Measurements from ENCODE around the gene ADISSP.

Gene ADISSP

DNA sequence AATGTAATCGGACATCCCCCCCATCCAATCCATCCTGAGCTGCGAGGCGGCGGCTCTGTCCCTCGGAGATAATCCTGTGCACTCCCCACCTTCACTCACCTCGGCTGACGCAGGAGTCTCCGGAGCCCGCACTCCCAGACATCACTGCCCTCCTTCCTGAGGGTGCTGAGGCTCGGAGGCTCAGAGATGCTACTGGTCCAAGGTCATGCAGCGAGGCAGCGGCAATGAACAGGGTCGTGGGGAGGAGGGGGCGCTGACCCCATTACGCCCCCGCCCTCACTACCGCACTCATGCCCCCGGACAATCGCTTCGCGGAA lies 485 bp downstream of the ADISSP start (continued):
- peak; percentile 31; the same call in 1 of the 2 replicates for TF ChIP-seq WT1 (tag by site-specific recombination; IDR thresholded peaks at IDR 0.05)
- no peak for TF ChIP-seq ZNF510 (tag by site-specific recombination; IDR thresholded peaks at IDR 0.05; ENCODE audit: insufficient replicate concordance)

DNA sequence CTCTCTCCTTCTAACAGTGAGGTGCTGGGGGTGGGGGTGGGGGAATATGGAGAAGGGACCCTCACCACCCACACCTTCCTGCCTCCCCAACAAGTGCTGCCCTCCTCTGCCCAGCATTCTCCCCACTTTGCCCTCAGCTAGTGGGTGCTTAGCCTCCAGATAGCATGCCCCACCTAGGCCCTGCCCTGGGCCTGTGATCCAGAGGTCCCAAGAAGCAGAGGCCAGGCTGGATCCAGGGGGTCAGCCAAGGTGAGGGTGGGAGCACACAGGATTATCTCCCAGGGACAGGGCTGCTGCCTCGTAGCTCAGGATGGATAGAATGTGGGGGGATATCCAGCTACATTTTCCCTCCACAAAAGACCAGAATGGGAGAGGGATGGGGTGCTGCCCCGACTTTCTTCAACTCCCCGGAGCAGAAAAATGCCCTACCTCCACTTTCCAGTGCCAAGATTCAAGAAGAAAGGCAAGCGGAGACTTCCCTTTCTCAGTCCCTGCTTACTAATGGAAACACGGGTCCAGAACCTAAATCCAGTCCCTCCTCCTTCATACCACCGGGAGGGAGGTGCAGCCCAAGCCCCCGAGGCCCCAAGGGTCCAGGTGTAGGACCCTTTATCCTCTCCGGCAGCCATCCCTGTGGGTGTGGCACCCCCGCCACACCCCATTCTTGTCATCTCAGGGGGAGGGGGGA lies 987 bp downstream of the ADISSP start:
- Histone ChIP-seq H3K4me1 (ENCODE audit: control insufficient read depth, insufficient read depth, low read length) (peaks cover 7% of the 10 kb centered on the region), H3K36me3 (ENCODE audit: control insufficient read depth in 2 of 2, insufficient read depth in 1 of 2, low read length in 2 of 2) (peaks cover 0 to 10% of the 10 kb centered on the region in 2 experiments; a peak in 2 of 3 replicates), H3K9me3 (ENCODE audit: control insufficient read depth, insufficient read depth, low read depth, low read length) (no peaks in the 10 kb centered on the region), H3K4me3 (ENCODE audit: low read depth, low read length) (peak overlapping the region; percentile 74), H3K27ac (ENCODE audit: extremely low read depth, low read depth, low read length) (peak overlapping the region; percentile 67; the same call in 1 of the 2 replicates)
- POLR2A ChIA-PET, result interaction anchor here (0.6 to 3.1 kb wide), 7 partner anchors 10 to 1047 kb away, joined by 3 to 33 read pairs (median 14); partner anchors contain the start of genes AP5S1, CDC25B and SPEF1
- no peak for TF ChIP-seq ZNF23 (tag by site-specific recombination; IDR thresholded peaks at IDR 0.05; ENCODE audit: borderline replicate concordance)
- TF ChIP-seq ZNF202 (tag by site-specific recombination; IDR thresholded peaks at IDR 0.05; ENCODE audit: borderline replicate concordance), result no peak
- no peak for TF ChIP-seq SP7 (tag by site-specific recombination; IDR thresholded peaks at IDR 0.05)
- no peak for TF ChIP-seq HOXC10 (CRISPR knock-in tag; IDR thresholded peaks at IDR 0.05)
- TF ChIP-seq SP2 (tag by site-specific recombination; IDR thresholded peaks at IDR 0.05), result peak; percentile 23; the same call in 1 of the 2 replicates
- no peak for TF ChIP-seq ZNF341 (tag by site-specific recombination; IDR thresholded peaks at IDR 0.05; ENCODE audit: low read depth)
- no peak for TF ChIP-seq ZNF354C (tag by site-specific recombination; IDR thresholded peaks at IDR 0.05; ENCODE audit: borderline replicate concordance, low read depth)
- TF ChIP-seq ZNF335 (tag by site-specific recombination; conservative IDR thresholded peaks at IDR 0.05), result 0 out of 2 replicates have a peak, but pooled peaks have one; percentile 84
- TF ChIP-seq EGR2 (tag by site-specific recombination; IDR thresholded peaks at IDR 0.05; ENCODE audit: low read depth), result no peak
- no peak for TF ChIP-seq ZNF248 (tag by site-specific recombination; IDR thresholded peaks at IDR 0.05)
- peak; percentile 35 for TF ChIP-seq KLF1 (tag by site-specific recombination; IDR thresholded peaks at IDR 0.05)
- 0 out of 2 replicates have a peak, but pooled peaks have one; percentile 5 for TF ChIP-seq PRDM1 (tag by site-specific recombination; IDR thresholded peaks at IDR 0.05)
- TF ChIP-seq ZNF366 (tag by site-specific recombination; conservative IDR thresholded peaks at IDR 0.05), result 0 out of 2 replicates have a peak, but pooled peaks have one; percentile 28
- TF ChIP-seq ZNF600 (tag by site-specific recombination; IDR thresholded peaks at IDR 0.05), result peak; percentile 60; the same call in 1 of the 2 replicates
- no peak for TF ChIP-seq ZNF423 (tag by site-specific recombination; IDR thresholded peaks at IDR 0.05)
- TF ChIP-seq GLIS1 (tag by site-specific recombination; IDR thresholded peaks at IDR 0.05), result peak; percentile 10; the same call in 1 of the 2 replicates
- TF ChIP-seq KLF9 (tag by site-specific recombination; IDR thresholded peaks at IDR 0.05; ENCODE audit: low read depth), result peak; percentile 87
- no peak for TF ChIP-seq ZNF48 (tag by site-specific recombination; IDR thresholded peaks at IDR 0.05)
- TF ChIP-seq, protein P1, sequence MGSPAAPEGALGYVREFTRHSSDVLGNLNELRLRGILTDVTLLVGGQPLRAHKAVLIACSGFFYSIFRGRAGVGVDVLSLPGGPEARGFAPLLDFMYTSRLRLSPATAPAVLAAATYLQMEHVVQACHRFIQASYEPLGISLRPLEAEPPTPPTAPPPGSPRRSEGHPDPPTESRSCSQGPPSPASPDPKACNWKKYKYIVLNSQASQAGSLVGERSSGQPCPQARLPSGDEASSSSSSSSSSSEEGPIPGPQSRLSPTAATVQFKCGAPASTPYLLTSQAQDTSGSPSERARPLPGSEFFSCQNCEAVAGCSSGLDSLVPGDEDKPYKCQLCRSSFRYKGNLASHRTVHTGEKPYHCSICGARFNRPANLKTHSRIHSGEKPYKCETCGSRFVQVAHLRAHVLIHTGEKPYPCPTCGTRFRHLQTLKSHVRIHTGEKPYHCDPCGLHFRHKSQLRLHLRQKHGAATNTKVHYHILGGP (tag by site-specific recombination; IDR thresholded peaks at IDR 0.05), result no peak
- TF ChIP-seq, protein P2, sequence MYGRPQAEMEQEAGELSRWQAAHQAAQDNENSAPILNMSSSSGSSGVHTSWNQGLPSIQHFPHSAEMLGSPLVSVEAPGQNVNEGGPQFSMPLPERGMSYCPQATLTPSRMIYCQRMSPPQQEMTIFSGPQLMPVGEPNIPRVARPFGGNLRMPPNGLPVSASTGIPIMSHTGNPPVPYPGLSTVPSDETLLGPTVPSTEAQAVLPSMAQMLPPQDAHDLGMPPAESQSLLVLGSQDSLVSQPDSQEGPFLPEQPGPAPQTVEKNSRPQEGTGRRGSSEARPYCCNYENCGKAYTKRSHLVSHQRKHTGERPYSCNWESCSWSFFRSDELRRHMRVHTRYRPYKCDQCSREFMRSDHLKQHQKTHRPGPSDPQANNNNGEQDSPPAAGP (tag by site-specific recombination; IDR thresholded peaks at IDR 0.05), result 0 out of 2 replicates have a peak, but pooled peaks have one; percentile 22
- TF ChIP-seq, protein P3, sequence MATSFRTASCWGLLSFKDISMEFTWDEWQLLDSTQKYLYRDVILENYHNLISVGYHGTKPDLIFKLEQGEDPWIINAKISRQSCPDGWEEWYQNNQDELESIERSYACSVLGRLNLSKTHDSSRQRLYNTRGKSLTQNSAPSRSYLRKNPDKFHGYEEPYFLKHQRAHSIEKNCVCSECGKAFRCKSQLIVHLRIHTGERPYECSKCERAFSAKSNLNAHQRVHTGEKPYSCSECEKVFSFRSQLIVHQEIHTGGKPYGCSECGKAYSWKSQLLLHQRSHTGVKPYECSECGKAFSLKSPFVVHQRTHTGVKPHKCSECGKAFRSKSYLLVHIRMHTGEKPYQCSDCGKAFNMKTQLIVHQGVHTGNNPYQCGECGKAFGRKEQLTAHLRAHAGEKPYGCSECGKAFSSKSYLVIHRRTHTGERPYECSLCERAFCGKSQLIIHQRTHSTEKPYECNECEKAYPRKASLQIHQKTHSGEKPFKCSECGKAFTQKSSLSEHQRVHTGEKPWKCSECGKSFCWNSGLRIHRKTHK (tag by site-specific recombination; IDR thresholded peaks at IDR 0.05), result no peak
- no peak for TF ChIP-seq ZNF37A (tag by site-specific recombination; IDR thresholded peaks at IDR 0.05)
- TF ChIP-seq, protein P4, sequence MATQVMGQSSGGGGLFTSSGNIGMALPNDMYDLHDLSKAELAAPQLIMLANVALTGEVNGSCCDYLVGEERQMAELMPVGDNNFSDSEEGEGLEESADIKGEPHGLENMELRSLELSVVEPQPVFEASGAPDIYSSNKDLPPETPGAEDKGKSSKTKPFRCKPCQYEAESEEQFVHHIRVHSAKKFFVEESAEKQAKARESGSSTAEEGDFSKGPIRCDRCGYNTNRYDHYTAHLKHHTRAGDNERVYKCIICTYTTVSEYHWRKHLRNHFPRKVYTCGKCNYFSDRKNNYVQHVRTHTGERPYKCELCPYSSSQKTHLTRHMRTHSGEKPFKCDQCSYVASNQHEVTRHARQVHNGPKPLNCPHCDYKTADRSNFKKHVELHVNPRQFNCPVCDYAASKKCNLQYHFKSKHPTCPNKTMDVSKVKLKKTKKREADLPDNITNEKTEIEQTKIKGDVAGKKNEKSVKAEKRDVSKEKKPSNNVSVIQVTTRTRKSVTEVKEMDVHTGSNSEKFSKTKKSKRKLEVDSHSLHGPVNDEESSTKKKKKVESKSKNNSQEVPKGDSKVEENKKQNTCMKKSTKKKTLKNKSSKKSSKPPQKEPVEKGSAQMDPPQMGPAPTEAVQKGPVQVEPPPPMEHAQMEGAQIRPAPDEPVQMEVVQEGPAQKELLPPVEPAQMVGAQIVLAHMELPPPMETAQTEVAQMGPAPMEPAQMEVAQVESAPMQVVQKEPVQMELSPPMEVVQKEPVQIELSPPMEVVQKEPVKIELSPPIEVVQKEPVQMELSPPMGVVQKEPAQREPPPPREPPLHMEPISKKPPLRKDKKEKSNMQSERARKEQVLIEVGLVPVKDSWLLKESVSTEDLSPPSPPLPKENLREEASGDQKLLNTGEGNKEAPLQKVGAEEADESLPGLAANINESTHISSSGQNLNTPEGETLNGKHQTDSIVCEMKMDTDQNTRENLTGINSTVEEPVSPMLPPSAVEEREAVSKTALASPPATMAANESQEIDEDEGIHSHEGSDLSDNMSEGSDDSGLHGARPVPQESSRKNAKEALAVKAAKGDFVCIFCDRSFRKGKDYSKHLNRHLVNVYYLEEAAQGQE (tag by site-specific recombination; IDR thresholded peaks at IDR 0.05), result no peak
- TF ChIP-seq ZFHX2 (tag by site-specific recombination; conservative IDR thresholded peaks at IDR 0.05), result peak; percentile 60
- CTCF ChIA-PET, result interaction anchor here (1.3 to 10.8 kb wide), 8 partner anchors 9 to 203 kb away, joined by 5 to 133 read pairs (median 8); partner anchors contain the start of gene SPEF1
